ENCODE data around the gene PCLAF. TPM values are rescaled to one million over a fixed set of nuclear protein-coding genes. Genes with fewer than 3 reads are reported as not detected.

PCLAF gene
- total and polyA plus RNA-seq, 2 of the 13 experiments (the other 11 are each of a cell fraction or from before 2014, with no cell fraction given), result 98.6 to 98.9 TPM

GRCh38 chr15:64387562-64388168 is 6.4 kb upstream of the PCLAF start, which contains the start of gene TRIP4 (continued):
- TF ChIP-seq THAP9 (CRISPR knock-in tag; IDR thresholded peaks at IDR 0.05; ENCODE audit: borderline replicate concordance) (peak; percentile 97), NFE2L2 (IDR thresholded peaks at IDR 0.05; ENCODE audit: low read length) (no peak), NR1H2 (CRISPR knock-in tag; IDR thresholded peaks at IDR 0.05; ENCODE audit: borderline replicate concordance, low read depth) (no peak), NCOR1 (IDR thresholded peaks at IDR 0.05; ENCODE audit: borderline replicate concordance, low read length) (peak; percentile 57; the same call in 1 of the 2 replicates), ZNF383 (CRISPR knock-in tag; IDR thresholded peaks at IDR 0.05; ENCODE audit: borderline replicate concordance) (0 out of 2 replicates have a peak, but pooled peaks have one; percentile 85), MAFG (CRISPR knock-in tag; IDR thresholded peaks at IDR 0.05) (no peak), SNAI1 (CRISPR knock-in tag; IDR thresholded peaks at IDR 0.05; ENCODE audit: borderline replicate concordance) (0 out of 2 replicates have a peak, but pooled peaks have one; percentile 83), ONECUT2 (CRISPR knock-in tag; IDR thresholded peaks at IDR 0.05) (no peak), ZNF431 (CRISPR knock-in tag; IDR thresholded peaks at IDR 0.05; ENCODE audit: borderline replicate concordance, low read depth) (peak; percentile 95; the same call in 1 of the 2 replicates), IRF9 (CRISPR knock-in tag; IDR thresholded peaks at IDR 0.05; ENCODE audit: borderline replicate concordance) (peak; percentile 95; the same call in 1 of the 2 replicates), ZNF687 (CRISPR knock-in tag; IDR thresholded peaks at IDR 0.05) (peak; percentile 97), SALL1 (CRISPR knock-in tag; IDR thresholded peaks at IDR 0.05) (peak; percentile 98), RAD21 (CRISPR knock-in tag; IDR thresholded peaks at IDR 0.05) (peak; percentile 76), SRSF4 (IDR thresholded peaks at IDR 0.05; ENCODE audit: low read depth, low read length, poor library complexity, severe bottlenecking) (no peak), ISX (CRISPR knock-in tag; conservative IDR thresholded peaks at IDR 0.05) (no peak)
- TF ChIP-seq, protein P1, sequence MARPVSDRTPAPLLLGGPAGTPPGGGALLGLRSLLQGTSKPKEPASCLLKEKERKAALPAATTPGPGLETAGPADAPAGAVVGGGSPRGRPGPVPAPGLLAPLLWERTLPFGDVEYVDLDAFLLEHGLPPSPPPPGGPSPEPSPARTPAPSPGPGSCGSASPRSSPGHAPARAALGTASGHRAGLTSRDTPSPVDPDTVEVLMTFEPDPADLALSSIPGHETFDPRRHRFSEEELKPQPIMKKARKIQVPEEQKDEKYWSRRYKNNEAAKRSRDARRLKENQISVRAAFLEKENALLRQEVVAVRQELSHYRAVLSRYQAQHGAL (CRISPR knock-in tag; IDR thresholded peaks at IDR 0.05; ENCODE audit: not compliant biosample characterization), result peak; percentile 85
- TF ChIP-seq, protein P2, sequence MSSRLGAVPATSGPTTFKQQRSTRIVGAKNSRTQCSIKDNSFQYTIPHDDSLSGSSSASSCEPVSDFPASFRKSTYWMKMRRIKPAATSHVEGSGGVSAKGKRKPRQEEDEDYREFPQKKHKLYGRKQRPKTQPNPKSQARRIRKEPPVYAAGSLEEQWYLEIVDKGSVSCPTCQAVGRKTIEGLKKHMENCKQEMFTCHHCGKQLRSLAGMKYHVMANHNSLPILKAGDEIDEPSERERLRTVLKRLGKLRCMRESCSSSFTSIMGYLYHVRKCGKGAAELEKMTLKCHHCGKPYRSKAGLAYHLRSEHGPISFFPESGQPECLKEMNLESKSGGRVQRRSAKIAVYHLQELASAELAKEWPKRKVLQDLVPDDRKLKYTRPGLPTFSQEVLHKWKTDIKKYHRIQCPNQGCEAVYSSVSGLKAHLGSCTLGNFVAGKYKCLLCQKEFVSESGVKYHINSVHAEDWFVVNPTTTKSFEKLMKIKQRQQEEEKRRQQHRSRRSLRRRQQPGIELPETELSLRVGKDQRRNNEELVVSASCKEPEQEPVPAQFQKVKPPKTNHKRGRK (CRISPR knock-in tag; IDR thresholded peaks at IDR 0.05), result peak; percentile 94

Data from HepG2 (cell line).